Measurements from ENCODE around the gene PLA2R1.
"Not testable (repeated sequence)": the region's sequence is repeated elsewhere in the genome, so short reads cannot be mapped to it uniquely, and the experiment has no call there.

PLA2R1 gene

DNA sequence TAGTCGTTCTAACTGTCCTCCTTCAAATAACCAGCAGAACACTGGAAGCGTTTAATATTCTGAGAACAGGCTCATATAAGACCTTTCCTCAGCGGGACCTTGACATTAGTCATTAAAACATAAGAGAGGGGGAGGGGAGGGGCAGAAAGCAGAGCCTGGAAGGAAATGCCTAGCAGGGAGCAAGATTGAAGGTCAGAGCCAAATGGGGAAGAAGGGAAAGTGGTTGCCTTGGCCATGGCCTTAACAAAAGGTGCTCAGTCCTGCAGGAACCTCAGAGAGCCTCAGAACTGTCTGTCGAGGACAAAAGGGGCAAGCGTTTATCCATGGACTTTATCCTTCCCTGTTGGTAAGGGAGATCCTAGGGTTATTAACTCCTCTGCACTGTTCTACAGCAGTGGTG lies 856 bp upstream of the PLA2R1 start:
- DNase-seq, result no peak

GRCh38 chr2:160061944-160062291 lies 497 bp downstream of the PLA2R1 start:
- DNase-seq, result no peak

GRCh38 chr2:160061533-160061932 lies 882 bp downstream of the PLA2R1 start:
- no peak for DNase-seq

GRCh38 chr2:160060297-160060696 lies 2.1 kb downstream of the PLA2R1 start:
- no peak for DNase-seq

DNA sequence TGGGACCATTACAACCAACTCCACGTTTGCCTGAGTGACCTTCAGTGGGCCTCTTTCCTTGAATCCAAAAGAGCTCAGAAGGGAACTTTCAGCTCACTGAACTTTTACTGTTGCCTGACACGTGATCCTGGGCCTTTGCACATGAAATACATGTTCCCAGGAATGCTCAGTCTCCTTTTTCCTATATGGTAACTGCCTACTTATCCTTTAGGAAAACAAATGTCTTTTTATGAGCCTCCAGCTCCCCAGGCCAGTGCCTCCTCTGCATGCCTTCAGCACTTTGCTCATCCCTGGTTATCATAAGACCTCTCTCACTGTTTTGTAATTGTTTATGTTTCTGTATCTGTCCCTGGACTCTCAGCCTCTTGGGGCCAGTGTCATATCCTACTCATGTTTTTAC lies 5.1 kb downstream of the PLA2R1 start:
- DNase-seq, result peak; percentile 23

DNA sequence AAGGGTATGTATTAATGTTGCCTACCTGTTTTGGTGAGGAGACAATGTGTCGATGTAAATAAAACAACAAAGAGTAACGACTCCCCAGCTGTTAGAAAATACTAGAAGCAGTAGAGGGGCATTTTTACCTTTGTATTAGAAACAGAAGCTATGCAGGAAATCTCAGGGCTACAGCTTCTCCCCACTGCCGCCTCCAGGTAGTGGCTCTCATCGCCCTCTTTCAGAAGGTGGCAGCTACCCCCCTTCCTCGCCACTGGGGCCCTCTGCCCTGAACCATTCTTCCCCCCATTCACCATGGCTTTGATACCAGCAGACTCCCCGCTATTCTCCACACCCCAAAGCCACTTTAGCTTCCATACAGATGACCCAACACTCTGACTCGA lies 6.7 kb downstream of the PLA2R1 start:
- DNase-seq, result no peak

DNA sequence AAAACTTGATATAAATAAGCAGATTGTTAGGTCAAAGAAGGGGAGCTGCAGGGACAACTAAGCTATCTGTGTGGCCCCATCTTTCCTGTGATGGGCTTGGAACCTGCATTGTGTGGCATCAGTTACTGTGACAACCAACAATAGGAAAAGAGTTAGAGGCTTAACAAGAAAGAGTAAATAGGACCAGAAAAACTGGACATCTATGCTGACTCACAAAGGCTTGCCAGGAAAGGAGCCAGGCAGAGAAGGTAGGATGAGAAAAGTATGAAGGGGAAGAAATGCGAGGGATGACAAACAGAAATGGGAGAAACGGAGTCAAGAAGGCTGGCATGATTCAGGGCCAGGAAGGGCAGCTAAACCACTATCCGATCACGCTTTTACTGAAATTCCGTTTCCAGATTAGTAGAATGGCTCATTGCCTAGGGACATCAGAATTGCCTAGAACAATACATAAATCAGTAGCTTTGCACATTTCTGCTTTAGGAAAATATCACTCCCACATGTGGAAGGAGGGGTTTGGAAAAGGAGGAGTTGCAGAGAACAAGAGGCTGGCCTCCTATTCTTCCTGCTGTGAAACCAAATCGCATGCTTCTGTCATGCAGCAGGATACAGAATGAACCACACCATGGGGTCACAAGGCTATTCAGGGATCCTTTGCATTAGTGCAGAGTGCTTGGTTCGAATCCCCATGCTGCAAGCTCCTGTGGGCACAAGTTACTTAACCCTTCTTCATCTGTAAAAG lies 7.3 kb downstream of the PLA2R1 start:
- no peak for DNase-seq

- DNase-seq, result no peak
Observed at GRCh38 chr2:160053946-160054345, 8.5 kb downstream of the PLA2R1 start.

- no peak for DNase-seq
Observed at GRCh38 chr2:160052531-160052930, 9.9 kb downstream of the PLA2R1 start.

DNA sequence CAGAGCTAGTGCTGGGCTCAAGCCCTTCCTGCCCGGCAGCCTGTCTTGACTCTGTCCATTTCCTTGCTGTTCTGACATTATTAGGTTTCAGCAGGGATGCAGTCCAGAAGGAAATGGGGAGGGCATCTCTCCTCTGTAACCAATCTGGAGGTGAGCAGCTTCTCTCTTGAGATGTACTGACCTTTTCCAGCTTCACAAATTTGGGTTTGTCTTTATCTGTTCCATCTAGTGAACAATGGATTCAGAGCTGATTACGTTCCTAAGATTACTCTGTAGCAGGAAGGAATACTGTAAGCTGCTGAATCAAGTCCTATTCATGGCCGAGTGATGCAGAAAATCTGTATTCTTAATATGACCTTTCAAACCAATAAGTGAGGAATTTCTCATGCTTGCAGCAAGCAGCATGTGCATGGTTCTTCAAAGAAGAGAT lies 11.0 kb downstream of the PLA2R1 start:
- no peak for DNase-seq

DNA sequence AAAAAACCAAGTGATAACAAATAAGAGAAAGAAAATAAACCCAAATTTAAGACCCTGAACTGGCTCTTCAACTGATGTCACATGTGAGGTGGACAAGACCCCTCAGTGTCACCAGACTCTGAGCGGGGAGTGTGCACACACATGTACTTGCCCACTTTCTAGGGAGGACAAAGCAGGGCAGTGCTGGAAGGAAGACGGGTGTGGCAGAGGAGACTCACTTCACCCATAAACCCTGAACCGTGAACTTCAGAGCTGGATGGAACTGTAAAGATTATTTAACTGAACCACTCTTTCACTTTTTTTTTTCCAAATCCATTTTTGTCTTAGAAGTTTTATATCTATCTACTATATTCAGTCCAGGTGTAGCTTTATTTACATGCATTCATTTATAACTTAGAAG lies 12.3 kb downstream of the PLA2R1 start:
- DNase-seq, result no peak

- DNase-seq, result no peak
Observed at GRCh38 chr2:160045703-160046210, 16.7 kb downstream of the PLA2R1 start.

DNA sequence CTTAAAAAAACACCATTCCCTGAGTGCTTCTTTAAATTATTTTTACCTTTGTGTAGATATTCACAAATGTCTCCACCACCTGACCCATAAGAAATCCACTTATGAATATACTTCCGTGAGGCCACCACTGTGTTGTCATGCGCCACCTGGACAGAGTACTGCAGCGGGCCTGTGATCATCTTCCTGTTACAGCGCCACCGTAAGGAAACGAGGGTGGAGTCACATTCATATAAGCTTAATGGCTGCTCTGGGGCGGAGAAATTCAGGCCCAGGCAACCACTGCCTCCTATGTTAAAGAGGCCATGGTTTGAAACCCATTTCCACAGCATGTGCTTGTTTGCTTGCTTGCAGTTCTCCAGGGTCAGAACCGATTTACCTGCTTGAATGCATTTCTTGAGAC lies 17.7 kb downstream of the PLA2R1 start:
- no peak for DNase-seq

GRCh38 chr2:160043265-160043664 lies 19.1 kb downstream of the PLA2R1 start:
- no peak for DNase-seq

GRCh38 chr2:160042054-160042453 lies 20.4 kb downstream of the PLA2R1 start:
- DNase-seq, result no peak

DNA sequence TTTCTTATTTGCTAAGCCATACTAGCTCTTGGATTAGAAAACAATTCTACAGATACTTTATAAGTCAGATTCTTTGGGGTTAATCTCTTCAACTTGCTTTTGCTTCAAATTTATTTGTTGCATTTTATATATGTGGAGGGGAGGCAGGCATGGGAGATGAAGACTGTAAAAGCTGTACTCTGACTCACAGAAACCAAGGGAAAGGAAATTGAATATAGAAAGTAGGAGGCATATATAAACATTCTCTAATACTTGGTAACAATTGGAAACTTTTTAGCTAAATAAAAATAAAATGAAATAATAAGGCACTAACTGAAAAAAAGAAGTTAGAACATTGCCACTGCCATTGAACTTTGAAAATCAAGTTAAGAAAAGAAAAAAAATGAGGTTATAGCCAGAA lies 21.3 kb downstream of the PLA2R1 start:
- no peak for DNase-seq

DNA sequence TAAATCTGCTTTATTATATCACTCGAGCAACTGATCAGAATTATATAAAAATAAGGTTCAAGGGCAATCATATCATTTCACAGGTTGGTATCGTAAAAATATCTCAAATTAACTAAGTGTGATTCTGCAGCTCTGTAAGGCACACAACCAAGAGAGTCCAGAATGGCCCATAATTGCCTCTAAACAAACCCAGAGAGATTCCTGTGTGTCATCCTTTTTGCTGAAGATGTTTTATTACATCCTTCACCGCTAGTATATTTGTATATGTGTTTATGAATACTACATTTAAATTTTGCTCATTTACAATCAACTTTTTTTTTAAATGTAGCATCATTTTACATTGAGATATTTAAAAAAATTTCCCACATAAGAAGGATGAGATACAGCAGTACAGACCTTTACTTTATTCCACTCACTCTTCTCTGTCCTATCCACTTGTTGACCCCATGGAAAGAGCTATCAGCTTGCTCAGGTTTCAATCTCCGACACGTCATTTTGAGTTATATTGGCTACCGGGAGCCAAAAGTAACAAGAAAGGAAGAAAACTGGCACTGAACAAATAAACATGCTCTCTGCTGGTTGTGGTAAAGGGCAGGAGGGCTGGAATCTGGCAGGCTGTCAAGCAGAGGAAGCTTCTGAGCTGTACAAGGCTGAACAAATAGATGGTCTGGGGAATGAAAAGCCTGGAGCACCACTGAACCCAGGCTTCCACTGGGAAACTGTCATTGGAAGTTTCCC lies 23.1 kb downstream of the PLA2R1 start:
- peak; percentile 67 for DNase-seq

DNA sequence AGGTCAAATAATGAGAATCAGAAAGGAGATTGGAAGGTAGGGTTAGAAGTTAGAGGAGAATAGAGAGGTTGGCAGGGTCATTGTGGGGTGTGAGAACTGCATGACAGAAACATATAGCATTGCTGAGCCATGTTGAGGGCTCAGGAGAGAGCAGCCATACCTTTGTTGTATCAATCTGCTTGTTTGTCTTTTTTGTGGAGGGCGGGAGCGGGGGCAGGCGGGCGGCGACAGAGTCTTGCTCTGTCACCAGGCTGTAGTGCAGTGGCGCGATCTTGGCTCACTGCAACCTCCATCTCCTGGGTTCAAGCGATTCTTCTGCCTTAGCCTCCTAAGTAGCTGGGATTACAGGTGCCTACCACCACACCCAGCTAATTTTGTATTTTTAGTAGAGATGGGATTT lies 23.8 kb downstream of the PLA2R1 start:
- DNase-seq, result not testable (repeated sequence)

- no peak for DNase-seq
Observed at GRCh38 chr2:160036736-160037135, 25.7 kb downstream of the PLA2R1 start.

DNA sequence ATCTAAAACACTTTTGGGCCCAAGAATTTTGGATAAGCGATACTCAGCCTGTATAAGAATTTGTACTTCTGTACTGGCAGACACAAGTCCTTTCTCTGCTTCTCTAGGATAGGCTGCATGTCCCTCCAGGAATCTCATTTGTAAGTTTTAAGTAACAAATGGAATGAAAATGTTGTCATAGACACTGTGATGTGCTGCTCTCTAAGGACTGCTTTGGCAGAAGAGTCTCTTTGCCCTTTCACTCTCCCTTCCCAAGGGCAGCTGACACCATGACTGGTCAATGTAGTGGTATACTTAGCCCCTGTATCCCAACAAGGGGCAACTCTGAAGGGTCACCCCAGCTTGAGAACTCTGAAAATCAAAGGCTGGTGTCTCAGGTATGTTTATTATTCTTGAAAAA lies 27.3 kb downstream of the PLA2R1 start:
- DNase-seq, result no peak

DNA sequence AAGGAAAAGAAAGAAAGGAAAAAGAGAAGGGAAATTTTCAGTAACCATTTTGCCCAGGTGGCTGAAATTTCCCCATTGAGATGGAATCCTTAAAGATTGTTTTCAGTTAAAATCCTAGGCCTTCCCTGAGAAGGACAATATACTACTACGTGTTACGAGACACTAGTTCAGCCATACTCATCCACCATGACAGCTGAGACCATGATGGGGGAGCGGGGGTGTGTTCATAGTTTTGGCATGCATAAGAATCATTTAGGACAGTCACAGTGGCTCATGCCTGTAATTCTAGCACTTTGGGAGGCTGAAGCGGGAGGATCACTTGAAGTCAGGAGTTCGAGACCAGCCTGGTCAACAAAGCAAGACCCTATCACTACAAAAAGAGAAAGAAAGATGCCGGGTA lies 28.0 kb downstream of the PLA2R1 start:
- no peak for DNase-seq

DNA sequence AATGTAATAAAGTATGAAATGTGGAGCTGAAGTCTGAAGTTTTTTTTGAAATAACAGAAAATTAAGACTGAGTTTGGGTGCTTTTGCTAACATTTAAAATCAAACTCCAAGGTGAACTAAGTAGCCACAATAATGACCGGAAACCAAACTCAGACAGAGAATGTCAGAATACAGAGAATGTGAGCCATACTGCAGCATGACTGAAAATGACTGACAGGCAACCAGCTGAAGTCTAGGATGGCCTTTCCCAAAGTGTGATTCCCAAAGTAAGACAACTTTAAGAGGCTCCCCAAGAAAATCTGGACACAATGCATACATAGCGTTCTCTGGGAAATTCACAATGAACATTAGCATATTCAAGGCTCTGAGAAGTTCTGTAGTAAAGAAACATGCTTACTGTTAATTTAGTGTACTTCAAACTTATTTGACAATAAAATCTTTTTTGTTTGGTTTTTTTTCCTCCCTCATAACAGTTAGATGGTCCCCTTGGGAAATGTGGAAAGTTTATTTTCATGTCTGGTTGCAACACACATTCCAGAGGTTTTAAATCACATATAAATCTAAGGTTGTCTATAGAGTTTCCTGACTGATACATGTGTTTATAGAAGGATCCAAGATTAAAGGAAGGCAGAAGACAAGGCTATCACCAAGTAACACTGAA lies 28.6 kb downstream of the PLA2R1 start:
- DNase-seq, result peak; percentile 27

DNA sequence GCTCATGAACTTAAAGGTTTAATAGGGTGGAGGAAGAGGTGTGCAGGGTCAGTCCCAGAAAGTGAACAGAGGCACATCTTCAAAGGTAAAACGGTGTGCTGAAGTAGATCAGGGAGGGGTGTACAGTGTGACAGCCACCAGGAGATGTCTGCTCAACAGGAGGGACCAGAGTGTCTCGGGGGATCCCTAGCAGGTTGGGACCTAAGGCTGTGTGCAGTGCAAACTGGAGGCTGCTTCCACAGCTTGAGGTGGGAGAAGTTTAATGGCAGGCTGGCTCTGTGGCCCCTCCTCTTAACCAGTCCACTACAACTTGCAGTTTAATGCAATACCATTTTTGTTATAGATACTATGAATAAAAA lies 33.2 kb downstream of the PLA2R1 start:
- no peak for DNase-seq
